HL-60 (cell line): ENCODE data around the gene PLXDC2.
A peak's percentile ranks its signal among the peaks of the same experiment; 100 is the strongest.
"Not testable (repeated sequence)": the region's sequence is repeated elsewhere in the genome, so short reads cannot be mapped to it uniquely, and the experiment has no call there.

Experiments used
- DNase-seq, 2 experiments: peaks; one replicate each; pipeline ENCODE4 v3.0.0-alpha.2; 2010 to 2020; ENCODE audit warnings: low read depth in 1 of 2, low spot score in 1 of 2
- H3K27ac ChIP-seq: fragments of 250-450 bp; sonication (Bioruptor Pico); replicated peaks from 2 replicates; pipeline ENCODE4 v1.5.1; 2020; ENCODE audit warnings: mild to moderate bottlenecking, moderate library complexity
- H3K27me3 ChIP-seq: fragments of 250-450 bp; sonication (Bioruptor Pico); 2 replicates; pipeline ENCODE4 v1.5.1; 2021; ENCODE audit warnings: mild to moderate bottlenecking, moderate library complexity; ENCODE audit not compliant: insufficient read depth, poor library complexity, severe bottlenecking
- H3K4me3 ChIP-seq: replicated peaks from 2 replicates; pipeline ENCODE4 v1.5.1; 2011; ENCODE audit warnings: mild to moderate bottlenecking, control low read depth, low read length; ENCODE audit not compliant: insufficient read depth
- GABPA ChIP-seq: IDR thresholded peaks from 2 replicates; pipeline ENCODE4 v1.6.1; 2012; ENCODE audit warnings: low read depth
- POLR2AphosphoS5 ChIP-seq: IDR thresholded peaks from 2 replicates; pipeline ENCODE4 v1.6.1; 2012; ENCODE audit warnings: low read depth
- SPI1 ChIP-seq: IDR thresholded peaks from 2 replicates; pipeline ENCODE4 v1.6.1; 2012; ENCODE audit warnings: low read depth, mild to moderate bottlenecking, borderline replicate concordance
- long read RNA-seq: library from polyadenylated mRNA; unstranded; transcript quantifications from one replicate; pipeline ENCODE4 v2.0.0, GENCODE V29; 2020
- TF ChIP-seq, protein P1 (sequence below): IDR thresholded peaks from 2 replicates; pipeline ENCODE4 v1.6.1; 2012; ENCODE audit warnings: low read depth; ENCODE audit not compliant: insufficient replicate concordance
- TF ChIP-seq, protein P2 (sequence below): IDR thresholded peaks from one replicate; pipeline ENCODE4 v1.5.1; 2011; ENCODE audit warnings: low read length, control low read depth, inconsistent platforms; ENCODE audit not compliant: insufficient read depth

PLXDC2 gene
- long read RNA-seq: 0 reads

DNA sequence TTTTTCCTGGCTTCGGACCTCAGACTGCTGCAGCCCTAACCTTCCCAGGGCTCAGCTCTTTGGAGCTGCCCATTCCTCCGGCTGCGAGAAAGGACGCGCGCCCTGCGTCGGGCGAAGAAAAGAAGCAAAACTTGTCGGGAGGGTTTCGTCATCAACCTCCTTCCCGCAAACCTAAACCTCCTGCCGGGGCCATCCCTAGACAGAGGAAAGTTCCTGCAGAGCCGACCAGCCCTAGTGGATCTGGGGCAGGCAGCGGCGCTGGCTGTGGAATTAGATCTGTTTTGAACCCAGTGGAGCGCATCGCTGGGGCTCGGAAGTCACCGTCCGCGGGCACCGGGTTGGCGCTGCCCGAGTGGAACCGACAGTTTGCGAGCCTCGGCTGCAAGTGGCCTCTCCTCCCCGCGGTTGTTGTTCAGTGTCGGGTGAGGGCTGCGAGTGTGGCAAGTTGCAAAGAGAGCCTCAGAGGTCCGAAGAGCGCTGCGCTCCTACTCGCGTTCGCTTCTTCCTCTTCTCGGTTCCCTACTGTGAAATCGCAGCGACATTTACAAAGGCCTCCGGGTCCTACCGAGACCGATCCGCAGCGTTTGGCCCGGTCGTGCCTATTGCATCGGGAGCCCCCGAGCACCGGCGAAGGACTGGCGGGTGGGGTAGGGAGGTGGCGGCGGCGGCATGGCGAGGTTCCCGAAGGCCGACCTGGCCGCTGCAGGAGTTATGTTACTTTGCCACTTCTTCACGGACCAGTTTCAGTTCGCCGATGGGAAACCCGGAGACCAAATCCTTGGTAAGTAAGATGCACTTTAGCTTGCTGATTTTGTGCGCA is at the start of gene PLXDC2:
Gene PLXDC2 (plus strand): TSS at position 22 of the 820 bp plus-strand sequence.
- DNase-seq: peak in 1 of 2 experiments; percentile 44
- peaks cover 5% of the 10 kb centered on the region for H3K27me3 ChIP-seq
- H3K27ac ChIP-seq: no peak within 1 kb of the TSS
- TF ChIP-seq, protein P1, sequence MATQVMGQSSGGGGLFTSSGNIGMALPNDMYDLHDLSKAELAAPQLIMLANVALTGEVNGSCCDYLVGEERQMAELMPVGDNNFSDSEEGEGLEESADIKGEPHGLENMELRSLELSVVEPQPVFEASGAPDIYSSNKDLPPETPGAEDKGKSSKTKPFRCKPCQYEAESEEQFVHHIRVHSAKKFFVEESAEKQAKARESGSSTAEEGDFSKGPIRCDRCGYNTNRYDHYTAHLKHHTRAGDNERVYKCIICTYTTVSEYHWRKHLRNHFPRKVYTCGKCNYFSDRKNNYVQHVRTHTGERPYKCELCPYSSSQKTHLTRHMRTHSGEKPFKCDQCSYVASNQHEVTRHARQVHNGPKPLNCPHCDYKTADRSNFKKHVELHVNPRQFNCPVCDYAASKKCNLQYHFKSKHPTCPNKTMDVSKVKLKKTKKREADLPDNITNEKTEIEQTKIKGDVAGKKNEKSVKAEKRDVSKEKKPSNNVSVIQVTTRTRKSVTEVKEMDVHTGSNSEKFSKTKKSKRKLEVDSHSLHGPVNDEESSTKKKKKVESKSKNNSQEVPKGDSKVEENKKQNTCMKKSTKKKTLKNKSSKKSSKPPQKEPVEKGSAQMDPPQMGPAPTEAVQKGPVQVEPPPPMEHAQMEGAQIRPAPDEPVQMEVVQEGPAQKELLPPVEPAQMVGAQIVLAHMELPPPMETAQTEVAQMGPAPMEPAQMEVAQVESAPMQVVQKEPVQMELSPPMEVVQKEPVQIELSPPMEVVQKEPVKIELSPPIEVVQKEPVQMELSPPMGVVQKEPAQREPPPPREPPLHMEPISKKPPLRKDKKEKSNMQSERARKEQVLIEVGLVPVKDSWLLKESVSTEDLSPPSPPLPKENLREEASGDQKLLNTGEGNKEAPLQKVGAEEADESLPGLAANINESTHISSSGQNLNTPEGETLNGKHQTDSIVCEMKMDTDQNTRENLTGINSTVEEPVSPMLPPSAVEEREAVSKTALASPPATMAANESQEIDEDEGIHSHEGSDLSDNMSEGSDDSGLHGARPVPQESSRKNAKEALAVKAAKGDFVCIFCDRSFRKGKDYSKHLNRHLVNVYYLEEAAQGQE: no peak
- peak within 1 kb of the TSS; percentile 47 for H3K4me3 ChIP-seq

DNA sequence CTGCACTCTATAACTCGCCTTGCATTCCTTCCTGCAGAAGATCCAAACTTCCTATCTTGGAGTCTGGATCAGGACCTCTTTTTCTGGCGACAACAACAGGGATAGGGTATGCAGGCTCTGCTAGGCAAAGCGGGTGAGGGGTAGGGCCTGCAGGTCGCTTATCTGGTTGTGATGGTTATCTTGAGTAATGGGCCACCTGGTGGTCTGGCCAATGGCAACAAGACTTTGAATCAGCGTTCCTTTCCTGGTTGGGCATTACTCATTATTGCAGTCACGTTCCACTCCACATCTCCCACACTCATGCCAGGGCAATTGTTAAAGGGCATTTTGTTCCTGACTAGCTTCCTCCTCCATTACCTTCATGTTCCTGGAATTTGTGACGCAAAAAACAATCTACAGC is 48.4 kb upstream of the PLXDC2 start:
- TF ChIP-seq, protein P1: no peak
- no peak for TF ChIP-seq GABPA
- Histone ChIP-seq H3K27ac (no peak overlapping the region), H3K4me3 (no peak overlapping the region), H3K27me3 (no peaks in the 10 kb centered on the region)
- no peak for DNase-seq

DNA sequence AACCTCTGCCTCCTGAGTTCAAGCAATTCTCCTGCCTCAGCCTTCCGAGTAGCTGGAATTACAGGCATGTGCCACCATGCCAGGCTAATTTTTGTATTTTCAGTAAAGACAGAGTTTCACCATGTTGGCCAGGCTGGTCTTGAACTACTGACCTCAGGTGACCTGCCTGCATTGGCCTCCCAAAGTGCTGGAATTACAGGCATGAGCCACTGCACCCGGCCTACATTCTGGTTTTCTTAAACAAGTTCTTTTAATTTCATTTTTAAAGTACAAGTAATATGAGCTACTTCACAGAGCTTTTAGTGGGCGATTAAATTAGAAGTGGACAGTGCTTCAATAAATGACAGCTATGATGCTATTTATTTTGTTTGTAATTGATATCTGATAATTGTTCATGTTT is 46.4 kb upstream of the PLXDC2 start:
- not testable (repeated sequence) for H3K27ac ChIP-seq, H3K27me3 ChIP-seq, H3K4me3 ChIP-seq, DNase-seq

DNA sequence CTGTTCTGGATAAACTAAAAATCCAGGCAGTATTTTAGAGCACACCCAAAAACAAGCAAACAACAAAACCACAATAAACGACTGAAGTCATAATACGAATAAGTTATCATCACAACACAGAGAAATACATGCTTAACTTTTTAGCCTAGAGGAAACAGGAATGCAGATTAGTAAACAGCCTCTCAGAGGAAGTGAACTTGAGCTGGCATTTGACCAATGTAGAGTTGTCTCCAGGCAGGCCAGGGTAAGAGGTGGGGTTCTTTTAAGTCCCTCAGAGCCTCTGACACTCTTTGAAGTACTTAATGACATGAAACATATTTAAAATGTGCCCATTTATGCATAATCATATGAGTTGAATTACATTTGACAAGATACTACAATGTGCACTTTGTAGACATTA is 43.3 kb upstream of the PLXDC2 start:
- Histone ChIP-seq H3K27me3 (no peaks in the 10 kb centered on the region), H3K27ac (no peak overlapping the region), H3K4me3 (no peak overlapping the region)
- TF ChIP-seq, protein P1: no peak
- TF ChIP-seq, protein P2, sequence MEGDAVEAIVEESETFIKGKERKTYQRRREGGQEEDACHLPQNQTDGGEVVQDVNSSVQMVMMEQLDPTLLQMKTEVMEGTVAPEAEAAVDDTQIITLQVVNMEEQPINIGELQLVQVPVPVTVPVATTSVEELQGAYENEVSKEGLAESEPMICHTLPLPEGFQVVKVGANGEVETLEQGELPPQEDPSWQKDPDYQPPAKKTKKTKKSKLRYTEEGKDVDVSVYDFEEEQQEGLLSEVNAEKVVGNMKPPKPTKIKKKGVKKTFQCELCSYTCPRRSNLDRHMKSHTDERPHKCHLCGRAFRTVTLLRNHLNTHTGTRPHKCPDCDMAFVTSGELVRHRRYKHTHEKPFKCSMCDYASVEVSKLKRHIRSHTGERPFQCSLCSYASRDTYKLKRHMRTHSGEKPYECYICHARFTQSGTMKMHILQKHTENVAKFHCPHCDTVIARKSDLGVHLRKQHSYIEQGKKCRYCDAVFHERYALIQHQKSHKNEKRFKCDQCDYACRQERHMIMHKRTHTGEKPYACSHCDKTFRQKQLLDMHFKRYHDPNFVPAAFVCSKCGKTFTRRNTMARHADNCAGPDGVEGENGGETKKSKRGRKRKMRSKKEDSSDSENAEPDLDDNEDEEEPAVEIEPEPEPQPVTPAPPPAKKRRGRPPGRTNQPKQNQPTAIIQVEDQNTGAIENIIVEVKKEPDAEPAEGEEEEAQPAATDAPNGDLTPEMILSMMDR: no peak
- TF ChIP-seq SPI1: no peak
- TF ChIP-seq POLR2AphosphoS5: no peak
- no peak for DNase-seq

DNA sequence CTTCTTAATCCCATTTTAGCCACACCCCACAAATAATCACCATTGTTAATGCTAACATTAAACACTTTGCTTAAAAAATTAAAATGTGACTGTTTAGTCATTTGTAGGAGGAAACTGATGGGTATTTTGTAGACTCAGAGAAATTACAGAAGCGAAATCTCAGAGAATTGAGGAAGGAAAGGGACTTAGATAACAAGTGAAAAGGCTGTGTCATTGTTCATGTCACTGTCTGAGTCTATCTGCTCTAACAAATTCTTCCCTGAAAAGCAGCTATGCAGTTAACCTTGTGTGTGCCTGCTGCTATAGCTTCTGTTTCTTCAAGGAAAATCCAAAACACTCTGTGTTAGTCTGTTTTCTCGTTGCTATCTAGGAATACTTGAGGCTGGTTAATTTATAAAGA is 40.9 kb upstream of the PLXDC2 start:
- no peaks in the 10 kb centered on the region for H3K27me3 ChIP-seq
- H3K27ac ChIP-seq: no peak overlapping the region
- no peak for DNase-seq
- TF ChIP-seq GABPA (no peak), POLR2AphosphoS5 (no peak), SPI1 (no peak)
- TF ChIP-seq, protein P1: no peak
- TF ChIP-seq, protein P2: no peak
- H3K4me3 ChIP-seq: no peak overlapping the region
